A673 (cell line): Measurements from ENCODE around the gene OSM. TPM values are rescaled to one million over a fixed set of nuclear protein-coding genes. Genes with fewer than 3 reads are reported as not detected.

Source experiments
- BruUV-seq: library from RNA; stranded (reverse); fragments of 400-500 nt; replicated peaks from 2 replicates; lab custom pipeline; 2021; lab: Mats Ljungman, UMichigan
- CTCF ChIA-PET: fragments of 300-600 bp; sonication (Branson Sonifier 250); formaldehyde crosslinking; loops from one replicate; lab custom pipeline; 2022; ENCODE audit warnings: antibody characterized with exemption; lab: Charles Lee
- POLR2A ChIA-PET: fragments of 300-600 bp; sonication (Branson Sonifier 250); formaldehyde crosslinking; loops from one replicate; lab custom pipeline; 2022; ENCODE audit warnings: antibody characterized with exemption; ENCODE audit not compliant: low non-redundant PET; lab: Charles Lee
- DNase-seq: peaks from one replicate; pipeline ENCODE4 v3.0.0-alpha.2; 2015; ENCODE audit warnings: low spot score
- H3K27ac ChIP-seq: fragments of 200-600 bp; sonication (generic); 2 replicates; pipeline ENCODE4 v1.5.1; 2016; ENCODE audit warnings: mixed run types, low read depth, mild to moderate bottlenecking, mixed read lengths, antibody characterized with exemption, low read length; ENCODE audit not compliant: poor library complexity, severe bottlenecking
- H3K27me3 ChIP-seq: fragments of 200-600 bp; sonication (generic); replicated peaks from 2 replicates; pipeline ENCODE4 v1.6.1; 2017; ENCODE audit warnings: mixed run types, low read depth, mild to moderate bottlenecking, mixed read lengths, antibody characterized with exemption, low read length; ENCODE audit not compliant: insufficient read depth, poor library complexity
- H3K36me3 ChIP-seq: fragments of 200-600 bp; sonication (generic); 2 replicates; pipeline ENCODE4 v1.6.1; 2016; ENCODE audit warnings: mixed run types, mild to moderate bottlenecking, mixed read lengths, antibody characterized with exemption, low read length; ENCODE audit not compliant: insufficient read depth, poor library complexity, severe bottlenecking
- H3K4me1 ChIP-seq: fragments of 200-600 bp; sonication (generic); 2 replicates; pipeline ENCODE4 v1.6.1; 2017; ENCODE audit warnings: mixed run types, mild to moderate bottlenecking, mixed read lengths, antibody characterized with exemption, low read length; ENCODE audit not compliant: insufficient read depth, poor library complexity, severe bottlenecking
- H3K4me3 ChIP-seq: fragments of 200-600 bp; sonication (generic); 2 replicates; pipeline ENCODE4 v1.5.1; 2016; ENCODE audit warnings: low read depth, mixed run types, mild to moderate bottlenecking, mixed read lengths, low read length; ENCODE audit not compliant: poor library complexity, severe bottlenecking
- H3K9me3 ChIP-seq: fragments of 200-600 bp; sonication (generic); 2 replicates; pipeline ENCODE4 v1.6.1; 2016; ENCODE audit warnings: mixed run types, low read depth, mild to moderate bottlenecking, mixed read lengths, antibody characterized with exemption, low read length; ENCODE audit not compliant: poor library complexity, severe bottlenecking
- EZH2 ChIP-seq: fragments of 200-600 bp; sonication (generic); IDR thresholded peaks from 2 replicates; pipeline ENCODE4 v1.6.1; 2017; ENCODE audit warnings: borderline replicate concordance, low read depth, mild to moderate bottlenecking, mixed read lengths, antibody characterized with exemption, low read length; ENCODE audit not compliant: poor library complexity, severe bottlenecking
- intact Hi-C: fragments of 100-400 bp; cut with micrococcal nuclease; formaldehyde crosslinking; loops from one replicate; pipeline ENCODE4 v1.10.0; 2022; ENCODE audit not compliant: unreplicated experiment
- total RNA-seq: library from RNA; stranded (reverse); gene quantifications from 2 replicates; pipeline ENCODE4 v1.2.3, GENCODE V29; 2021
- TF ChIP-seq, protein P1 (sequence below): fragments of 300-800, 200-600 bp; sonication (generic); conservative IDR thresholded peaks from 2 replicates; pipeline ENCODE4 v1.5.1; 2017; ENCODE audit warnings: low read depth, mild to moderate bottlenecking, antibody characterized with exemption, low read length, moderate library complexity, mixed read lengths

Gene OSM
- total RNA-seq, 1 experiment from 2014 or later, result not detected

DNA sequence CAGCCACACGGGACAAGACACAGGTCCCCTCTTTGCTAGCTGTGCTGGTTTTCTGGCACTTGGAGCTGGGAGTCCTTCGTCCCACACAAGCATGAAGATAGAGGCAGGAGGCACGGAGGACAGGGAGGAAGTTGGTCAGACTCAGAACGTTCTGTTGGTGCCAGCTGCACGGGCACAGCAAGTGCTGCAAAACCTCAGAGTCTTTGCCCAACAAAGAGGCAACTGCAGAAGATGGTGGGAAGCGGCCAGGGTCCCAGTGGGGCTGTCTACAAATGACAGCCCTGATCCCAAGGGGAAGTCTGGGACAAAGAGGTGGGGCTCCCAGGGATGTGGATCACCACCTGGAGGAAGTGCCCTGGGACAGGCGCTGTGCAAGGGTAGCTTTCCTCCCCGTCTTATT, 9.4 kb upstream of the OSM start:
- no peaks in the 10 kb centered on the region for H3K4me1 ChIP-seq
- BruUV-seq, result no TSS peak
- ChIA-PET POLR2A (no interaction called here), CTCF (no interaction called here)
- no peaks in the 10 kb centered on the region for H3K27me3 ChIP-seq
- H3K27ac ChIP-seq, result no peak overlapping the region
- H3K4me3 ChIP-seq, result no peak overlapping the region
- TF ChIP-seq, protein P1, sequence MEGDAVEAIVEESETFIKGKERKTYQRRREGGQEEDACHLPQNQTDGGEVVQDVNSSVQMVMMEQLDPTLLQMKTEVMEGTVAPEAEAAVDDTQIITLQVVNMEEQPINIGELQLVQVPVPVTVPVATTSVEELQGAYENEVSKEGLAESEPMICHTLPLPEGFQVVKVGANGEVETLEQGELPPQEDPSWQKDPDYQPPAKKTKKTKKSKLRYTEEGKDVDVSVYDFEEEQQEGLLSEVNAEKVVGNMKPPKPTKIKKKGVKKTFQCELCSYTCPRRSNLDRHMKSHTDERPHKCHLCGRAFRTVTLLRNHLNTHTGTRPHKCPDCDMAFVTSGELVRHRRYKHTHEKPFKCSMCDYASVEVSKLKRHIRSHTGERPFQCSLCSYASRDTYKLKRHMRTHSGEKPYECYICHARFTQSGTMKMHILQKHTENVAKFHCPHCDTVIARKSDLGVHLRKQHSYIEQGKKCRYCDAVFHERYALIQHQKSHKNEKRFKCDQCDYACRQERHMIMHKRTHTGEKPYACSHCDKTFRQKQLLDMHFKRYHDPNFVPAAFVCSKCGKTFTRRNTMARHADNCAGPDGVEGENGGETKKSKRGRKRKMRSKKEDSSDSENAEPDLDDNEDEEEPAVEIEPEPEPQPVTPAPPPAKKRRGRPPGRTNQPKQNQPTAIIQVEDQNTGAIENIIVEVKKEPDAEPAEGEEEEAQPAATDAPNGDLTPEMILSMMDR, result no peak
- TF ChIP-seq EZH2, result no peak
- DNase-seq, result no peak
- no peaks in the 10 kb centered on the region for H3K9me3 ChIP-seq
- no peaks in the 10 kb centered on the region for H3K36me3 ChIP-seq
- intact Hi-C loops, result no loop called here

DNA sequence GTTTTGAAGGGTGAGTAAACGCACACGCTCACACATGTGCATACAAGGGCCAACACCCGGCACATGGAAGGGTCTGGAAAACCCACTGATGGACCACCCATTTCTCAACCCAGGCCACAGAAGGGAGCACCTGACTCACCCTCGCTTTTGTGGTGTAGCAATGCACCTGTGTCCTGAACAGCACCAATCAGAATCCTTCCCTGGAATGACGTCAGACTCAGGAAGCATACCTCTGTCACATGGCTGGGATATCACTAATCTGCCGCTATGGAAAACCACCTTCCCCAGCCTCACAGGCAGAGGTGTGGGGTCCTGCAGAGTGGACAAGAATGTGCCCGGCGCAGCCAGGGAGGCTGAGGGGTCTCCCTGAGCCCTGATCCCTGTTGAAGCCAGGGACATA, 9.0 kb upstream of the OSM start:
- no peak overlapping the region for H3K27ac ChIP-seq
- no peaks in the 10 kb centered on the region for H3K9me3 ChIP-seq
- H3K27me3 ChIP-seq, result no peaks in the 10 kb centered on the region
- H3K4me1 ChIP-seq, result no peaks in the 10 kb centered on the region
- no peak overlapping the region for H3K4me3 ChIP-seq
- BruUV-seq, result no TSS peak
- no peaks in the 10 kb centered on the region for H3K36me3 ChIP-seq
- TF ChIP-seq EZH2, result no peak
- TF ChIP-seq, protein P1, result no peak
- intact Hi-C loops, result no loop called here
- ChIA-PET CTCF (no interaction called here), POLR2A (no interaction called here)
- DNase-seq, result no peak

DNA sequence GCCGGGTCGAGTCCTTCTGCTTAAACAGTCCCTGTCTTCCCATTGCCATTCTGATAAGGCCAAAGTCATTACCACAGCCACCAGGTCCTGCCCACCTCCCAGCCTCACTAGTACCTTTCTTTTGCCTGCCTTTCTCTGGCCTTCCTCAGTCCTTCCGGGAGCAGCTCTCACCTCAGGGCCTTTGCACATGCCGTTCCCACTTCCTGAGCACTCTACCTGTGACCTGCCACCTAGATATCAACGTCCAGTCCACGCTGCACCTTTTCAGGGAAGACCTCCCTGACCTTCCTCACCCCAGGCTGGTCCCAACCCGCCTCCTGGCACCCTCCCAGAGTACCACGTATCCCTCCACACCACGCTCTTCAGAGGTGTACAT, 7.8 kb upstream of the OSM start:
- BruUV-seq, result no TSS peak
- no peaks in the 10 kb centered on the region for H3K4me1 ChIP-seq
- H3K4me3 ChIP-seq, result no peak overlapping the region
- H3K27ac ChIP-seq, result no peak overlapping the region
- intact Hi-C loops, result no loop called here
- H3K27me3 ChIP-seq, result no peaks in the 10 kb centered on the region
- ChIA-PET CTCF (no interaction called here), POLR2A (interaction anchor here (0.6 kb wide), 1 partner anchor 666 kb away, joined by 3 read pairs; no protein-coding TSS in a partner anchor)
- TF ChIP-seq EZH2, result no peak
- TF ChIP-seq, protein P1, result no peak
- no peaks in the 10 kb centered on the region for H3K36me3 ChIP-seq
- DNase-seq, result no peak
- H3K9me3 ChIP-seq, result no peaks in the 10 kb centered on the region
